ENCODE results near the gene DLGAP4.
"Not testable (repeated sequence)": the region's sequence is repeated elsewhere in the genome, so short reads cannot be mapped to it uniquely, and the experiment has no call there.

DLGAP4 gene

DNA sequence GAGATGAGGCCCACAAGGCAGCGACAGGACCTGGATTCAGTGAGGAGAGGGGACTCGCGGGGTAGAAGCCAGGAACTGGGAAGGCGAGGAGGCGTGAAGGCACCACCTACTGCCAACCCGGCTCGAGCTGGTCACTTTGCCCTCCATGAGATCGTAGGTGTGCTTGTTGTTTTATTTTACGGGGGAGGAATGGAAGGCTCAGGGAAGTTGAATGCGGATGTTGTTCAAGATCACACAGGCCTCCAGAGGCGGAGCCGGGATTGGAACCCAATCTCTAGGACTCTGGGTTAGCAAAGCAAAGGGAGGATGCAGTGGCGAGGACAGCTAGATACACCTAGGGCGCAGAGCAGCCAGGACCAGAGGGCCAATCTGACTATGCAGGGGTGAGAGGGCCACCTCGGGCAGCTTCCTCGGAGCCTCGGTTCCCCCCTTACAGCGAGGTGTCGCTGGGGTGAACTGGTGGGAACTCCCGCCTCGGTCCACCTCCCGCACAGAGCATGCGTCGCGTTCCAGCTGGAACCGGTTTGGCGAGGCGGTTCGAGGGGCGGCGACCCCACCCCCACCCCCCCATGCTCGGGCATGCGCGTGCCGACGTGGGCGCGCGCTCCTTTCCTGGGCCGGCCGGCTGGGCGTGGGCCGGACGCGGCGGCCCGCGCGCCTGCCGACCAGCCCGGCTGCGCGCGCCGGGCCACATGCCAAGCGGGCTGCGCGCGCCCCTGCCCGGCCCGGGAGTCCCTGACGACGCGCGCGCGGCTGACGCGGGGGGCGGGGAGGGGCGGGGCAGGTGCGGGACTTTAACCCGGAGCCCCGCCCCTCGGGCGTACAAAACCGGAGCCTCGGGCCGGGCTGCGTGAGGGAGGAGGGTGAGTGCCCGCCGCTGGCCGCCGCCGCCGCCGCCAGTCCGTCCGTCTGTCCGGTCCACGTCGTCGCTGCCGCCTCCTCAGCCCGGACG lies 154.8 kb downstream of the DLGAP4 start:
- peak; percentile 96 for DNase-seq

DNA sequence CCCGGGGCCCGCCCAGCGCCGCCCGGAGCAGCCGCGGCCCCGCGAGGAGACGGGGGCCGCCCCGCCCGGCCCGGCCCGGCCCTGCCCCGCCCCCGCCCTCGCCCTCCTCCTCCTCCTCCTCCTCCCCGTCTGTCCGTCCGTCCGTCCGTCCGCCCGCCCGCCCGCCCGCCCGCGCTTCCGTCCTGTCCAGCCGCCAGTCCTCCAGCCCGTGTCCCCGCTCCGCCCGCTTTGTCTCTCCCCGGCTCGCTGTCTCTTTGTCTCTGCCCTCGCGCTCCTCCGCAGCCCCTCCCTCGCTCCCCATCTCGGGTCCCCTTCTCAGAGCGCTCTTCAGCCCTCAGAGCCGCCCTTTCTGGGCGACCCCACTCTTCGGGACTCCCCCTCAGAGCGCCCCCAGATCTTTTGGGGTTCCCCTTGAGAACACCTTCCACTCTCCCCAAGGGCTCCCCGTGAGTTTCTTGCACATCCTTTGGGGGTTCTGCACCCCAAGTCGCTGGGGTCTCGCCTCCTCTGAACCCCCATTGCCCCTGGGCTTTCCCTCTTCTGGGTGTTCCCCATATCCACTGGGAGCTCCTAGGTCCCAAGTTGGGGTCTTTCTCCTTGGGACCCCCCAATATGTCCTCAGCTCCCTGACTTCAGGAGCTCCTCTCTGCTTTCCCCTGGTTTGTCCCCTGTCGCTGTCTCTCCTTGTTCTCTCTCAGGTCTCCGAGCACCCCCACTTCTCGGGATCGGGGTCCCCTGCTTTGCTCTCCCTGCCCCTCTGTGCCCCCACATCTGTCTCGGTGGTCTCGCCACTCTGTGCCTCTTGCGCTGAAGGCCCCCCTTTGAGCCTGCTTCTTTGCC lies 155.7 kb downstream of the DLGAP4 start:
- DNase-seq: peak; percentile 65

DNA sequence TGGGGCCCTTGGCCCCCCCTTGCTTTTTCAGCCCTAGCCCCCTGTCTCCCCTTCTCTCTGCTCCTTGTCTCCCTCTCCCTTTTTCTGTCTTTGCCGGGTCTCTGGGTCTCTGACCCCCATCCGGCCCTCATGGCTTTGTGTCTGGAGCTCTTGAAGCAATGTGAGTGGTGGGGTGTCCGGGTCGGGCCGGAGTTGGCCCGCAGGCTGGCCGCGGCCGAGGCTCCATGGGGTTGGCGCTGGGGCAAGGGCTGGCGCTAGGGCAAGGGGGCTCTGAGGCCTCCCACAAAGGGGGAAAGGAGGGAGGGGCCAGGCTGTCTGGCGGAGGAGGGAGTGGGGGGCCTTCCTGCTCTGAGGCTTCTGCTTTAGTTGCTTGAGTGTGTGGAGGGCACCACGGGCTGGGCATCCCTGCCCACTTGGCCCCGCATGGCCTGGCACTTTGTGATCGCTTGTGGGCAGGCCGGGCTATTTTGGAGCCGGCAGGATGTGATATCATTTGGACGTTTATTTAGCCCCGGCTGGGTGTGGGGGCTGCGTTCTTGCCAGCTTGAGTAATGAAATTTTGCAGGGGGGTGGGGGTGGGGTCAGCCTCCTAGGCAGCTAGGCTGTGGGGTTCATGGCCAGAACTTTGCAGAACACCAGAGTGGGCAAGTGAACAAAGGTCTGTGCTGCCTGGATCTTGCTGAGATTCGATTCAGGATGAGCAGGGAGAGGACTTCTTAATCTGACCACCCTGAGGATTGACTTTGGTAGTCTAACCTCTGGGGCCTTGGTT lies 156.5 kb downstream of the DLGAP4 start:
- peak; percentile 58 for DNase-seq

DNA sequence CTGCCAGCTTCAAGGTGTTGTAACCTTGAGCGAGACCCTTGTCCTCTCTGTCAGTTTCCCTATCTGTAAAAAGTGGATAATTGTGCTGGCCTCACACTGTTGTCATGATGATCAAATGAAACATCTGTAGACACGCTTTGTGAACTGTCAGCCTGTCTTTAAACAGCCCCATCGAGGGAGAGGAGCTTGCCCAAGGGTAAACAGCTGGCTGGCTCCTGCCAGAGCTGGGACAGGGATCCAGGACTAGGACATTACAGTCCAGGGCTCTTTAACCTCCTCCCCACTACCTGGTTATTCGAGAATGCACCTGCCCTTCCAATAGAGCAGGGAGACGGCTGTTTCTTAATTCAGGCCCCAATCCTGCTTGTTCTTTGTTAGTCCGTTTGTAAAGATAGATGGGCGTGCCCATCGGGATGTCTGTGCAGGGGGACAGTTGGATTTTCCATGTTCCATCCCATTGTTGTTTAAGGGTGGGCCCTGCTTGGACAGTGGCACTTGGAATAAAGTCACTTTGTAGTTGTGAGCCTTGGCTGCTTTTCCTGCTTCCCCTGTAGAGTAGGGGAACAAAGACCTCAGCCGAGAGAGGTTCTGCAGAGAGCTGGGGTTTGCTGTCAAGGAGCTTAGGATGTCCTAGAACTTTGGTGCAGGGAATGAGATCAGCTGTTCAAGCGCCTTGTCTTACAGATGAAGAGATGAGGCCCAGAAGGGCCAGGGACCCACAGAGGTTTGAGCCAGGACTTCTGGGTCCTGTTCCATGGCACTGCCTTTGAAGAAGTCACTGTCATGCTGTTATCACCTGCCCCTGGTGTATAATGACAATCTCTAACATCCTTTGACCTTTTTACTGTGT lies 157.3 kb downstream of the DLGAP4 start:
- DNase-seq: peak; percentile 26

DNA sequence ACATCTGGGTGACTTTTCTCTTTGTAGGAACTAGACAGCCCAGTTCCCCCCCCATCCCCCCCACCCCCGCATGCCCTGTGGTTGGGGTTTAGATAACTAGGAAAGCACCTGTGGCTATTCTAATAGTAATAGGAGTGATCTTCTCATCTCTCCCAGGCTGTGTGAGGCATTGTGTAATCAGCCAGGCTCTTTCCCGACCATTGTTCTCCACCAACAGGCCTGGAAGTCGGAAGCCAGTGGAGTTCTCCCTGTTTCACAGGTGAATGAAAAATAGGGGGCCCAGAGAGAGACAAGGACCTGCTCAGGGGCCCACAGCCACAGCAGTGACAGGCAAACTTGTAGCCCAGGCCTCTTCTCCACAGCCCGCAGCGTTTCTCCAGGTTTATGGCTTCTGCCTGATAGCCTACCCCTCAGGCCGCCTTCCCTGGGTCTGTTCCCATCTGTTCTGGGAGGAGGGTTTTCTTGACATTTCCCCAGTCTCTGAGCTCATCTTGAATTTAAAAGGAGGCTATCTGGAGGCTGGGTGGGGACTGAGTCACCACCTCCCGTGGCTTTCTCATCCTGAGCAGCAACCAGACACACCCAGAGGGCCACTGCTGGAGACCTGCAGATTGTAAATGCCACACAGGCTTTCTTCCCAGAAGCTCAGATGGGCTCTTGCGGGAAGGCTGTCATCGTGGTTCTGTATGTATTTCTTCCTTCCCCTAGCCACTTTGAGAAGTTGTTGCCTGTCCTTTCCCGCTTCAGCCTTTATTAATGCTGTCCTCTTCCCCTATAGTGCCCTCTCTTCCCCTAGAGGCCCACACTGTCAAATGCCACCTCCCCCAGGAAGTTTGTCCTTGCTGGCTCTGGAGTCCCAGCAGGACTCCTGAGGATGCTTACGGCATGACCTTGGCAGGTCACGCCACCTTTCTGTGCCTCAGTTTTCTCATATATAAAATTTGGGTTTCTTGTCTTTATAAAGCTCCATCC lies 159.3 kb downstream of the DLGAP4 start:
- no peak for DNase-seq

DNA sequence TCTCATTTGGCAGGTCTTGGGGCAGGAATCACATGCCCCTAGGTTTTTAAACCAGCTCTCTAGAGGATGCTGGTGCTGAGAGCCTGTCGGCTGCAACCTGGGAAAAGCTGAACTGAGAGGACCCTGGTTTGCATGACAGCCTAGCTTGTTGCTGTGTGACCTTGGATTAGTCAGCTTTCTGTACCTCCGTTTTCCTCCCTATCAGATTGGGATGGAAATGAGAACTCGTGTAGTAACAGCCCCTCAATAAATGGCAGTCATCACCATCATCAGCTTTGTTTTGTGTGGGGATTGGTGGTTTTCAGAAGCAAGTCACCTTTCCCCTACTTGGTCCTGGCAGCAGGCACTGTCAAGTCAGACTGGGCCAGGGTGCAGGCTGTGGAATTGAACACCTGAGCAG lies 159.9 kb downstream of the DLGAP4 start:
- DNase-seq: no peak

DNA sequence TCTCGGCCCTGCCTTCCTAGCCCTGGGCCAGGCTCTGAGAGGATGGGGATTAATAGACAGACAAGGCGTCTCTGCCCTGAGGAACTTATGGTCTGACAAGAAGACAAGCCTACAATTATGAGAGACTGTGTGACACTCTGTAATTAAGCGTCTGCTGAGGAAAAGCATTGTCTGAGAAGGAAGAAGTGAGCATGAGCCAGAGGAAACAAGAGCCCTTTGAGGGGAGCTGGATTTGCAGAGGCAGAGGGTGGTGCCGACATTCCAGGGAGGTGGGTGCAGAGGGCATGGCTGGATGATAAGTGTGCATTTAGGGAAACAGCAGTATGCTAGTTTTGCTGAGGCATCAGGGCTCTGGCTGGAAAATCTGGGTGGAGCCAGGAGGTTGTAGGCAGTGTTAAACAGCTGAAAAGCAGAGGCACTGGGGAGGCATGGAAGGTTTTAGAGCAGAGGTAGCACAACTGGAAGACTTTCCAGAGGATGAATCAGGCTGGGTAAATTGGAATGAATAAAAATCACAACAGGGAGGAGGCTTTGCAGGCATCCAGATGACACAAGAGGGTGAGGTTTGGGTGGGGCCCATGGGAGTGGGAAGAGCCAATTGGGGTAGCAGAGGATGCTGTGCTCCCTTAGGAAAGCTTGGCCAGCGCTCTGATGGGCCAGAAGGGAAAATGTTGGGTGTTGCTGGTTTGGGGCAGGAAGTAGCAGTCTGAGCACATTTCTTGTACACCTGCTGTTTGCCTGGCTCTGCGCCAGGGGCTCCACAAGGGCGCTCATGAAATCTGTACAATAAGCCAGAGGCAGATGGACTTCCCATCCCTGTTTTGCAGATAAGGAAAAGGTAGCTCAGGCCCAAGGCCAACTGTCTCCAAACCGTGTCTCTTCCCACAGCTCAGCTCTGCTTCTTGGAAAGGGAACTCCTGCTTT lies 161.2 kb downstream of the DLGAP4 start:
- peak; percentile 58 for DNase-seq

DNA sequence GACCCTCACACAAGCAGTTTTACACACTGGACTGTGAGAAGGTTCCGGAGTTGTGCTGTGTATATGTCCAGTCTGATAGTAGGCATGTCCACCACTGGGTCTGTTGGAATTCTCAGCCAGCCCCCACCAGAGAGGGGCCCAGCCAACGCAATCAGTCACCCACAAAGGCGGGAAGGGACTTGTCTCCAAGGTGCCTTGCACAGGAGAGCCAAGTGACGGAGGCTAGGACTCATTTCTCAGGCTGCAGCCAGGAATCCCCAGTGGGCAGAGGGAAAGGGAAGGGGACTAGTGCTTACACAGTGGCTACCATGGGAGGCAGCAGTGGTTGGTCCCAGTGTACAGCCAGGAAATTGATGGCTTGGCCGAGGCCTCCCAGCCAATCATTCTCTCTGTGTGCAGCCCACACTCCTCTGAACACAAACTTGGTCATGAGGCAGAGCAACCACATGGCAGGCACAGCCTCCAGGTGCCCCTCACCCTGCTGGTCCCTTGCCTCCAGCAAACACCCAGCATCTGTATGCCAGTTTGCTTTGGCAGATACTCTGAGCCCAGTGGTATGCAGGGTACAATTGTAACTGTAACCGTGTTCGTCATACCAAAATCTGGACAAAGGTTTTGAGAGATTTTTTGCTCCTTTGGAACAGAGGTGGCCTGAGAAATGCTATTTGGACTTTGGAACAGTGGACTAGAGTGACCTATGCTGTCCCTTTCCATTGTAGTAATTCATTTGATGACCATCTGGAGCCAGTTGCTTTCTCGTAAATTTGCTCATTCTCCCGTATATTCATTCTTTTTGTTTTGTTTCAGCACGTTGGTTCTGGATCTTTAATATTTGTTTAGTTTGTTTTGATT lies 162.2 kb downstream of the DLGAP4 start:
- DNase-seq: peak; percentile 20

DNA sequence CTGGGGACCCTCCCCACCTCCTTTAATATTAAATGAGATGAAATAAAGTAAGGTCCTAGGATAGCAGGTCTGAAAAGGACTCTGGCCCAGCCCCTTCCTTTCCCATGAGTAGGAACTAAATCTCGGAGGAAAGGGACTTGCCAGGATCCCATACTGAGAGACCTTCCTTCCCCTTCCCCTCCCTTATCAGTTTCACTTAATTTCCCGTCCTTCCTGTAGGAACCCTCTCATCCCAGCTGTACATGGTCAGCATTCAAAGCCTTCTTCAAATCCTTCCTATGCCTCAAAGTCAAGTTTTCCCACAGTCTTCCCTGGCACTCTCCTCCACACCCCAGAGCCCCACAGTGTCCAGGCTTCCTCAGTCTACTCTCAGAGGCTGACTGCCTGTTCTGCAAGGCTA lies 163.8 kb downstream of the DLGAP4 start:
- no peak for DNase-seq

DNA sequence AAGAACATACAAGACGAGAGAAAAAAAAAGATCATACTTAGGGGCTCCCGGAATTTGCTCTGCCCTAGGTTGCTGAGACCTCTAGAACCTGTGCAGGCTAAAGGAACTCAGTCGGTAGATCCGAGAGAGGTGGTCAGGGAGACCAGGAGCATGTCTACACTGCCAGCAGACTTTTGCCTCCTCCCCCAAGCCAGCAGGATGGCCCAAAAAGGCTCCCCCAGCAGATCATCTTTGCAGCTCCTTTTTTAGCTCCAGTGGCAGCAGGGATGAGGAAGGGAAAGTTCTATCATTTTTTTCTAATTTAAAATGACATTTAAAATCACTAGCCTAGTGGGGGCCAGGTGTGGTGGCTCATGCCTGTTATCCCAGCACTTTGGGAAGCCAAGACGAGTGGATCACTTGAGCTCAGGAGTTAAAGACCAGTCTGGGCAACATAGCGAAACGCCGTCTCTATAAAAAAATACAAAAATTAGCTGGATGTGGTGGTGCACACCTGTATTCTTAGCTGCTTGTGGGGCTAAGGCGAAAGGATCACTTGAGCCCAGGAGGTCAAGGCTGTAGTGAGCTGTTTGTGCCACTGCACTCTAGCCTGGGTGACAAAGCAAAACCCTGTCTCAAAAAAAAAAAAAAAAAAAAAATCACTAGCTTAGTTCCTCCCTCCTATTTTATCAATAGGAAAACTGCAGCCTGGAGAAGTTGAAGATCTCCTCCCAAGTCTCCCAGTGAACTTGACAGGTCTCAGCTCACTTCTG lies 165.9 kb downstream of the DLGAP4 start:
- DNase-seq: no peak

DNA sequence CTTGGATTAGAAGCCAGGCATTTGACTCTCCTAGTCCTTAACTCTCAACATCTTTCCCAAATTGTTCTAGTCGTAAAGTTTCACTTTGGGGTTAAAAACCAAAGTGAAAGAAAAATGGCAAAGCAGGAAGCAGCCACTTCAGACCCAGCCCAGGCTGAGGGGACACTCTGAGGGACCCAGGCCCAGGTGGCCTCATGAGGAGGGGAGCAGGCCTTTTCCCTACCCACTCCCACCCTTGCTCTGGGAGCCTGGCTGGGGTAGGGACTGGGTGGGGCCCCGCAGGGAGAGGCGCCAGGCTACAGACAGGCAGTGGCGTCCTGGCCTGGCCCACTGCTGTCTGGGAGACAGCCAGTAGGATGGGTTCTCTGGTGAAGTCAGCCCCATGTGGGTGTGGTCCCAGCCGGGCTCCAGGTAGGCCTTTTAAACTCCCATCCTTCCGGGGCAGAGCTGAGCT lies 166.5 kb downstream of the DLGAP4 start:
- no peak for DNase-seq

DNA sequence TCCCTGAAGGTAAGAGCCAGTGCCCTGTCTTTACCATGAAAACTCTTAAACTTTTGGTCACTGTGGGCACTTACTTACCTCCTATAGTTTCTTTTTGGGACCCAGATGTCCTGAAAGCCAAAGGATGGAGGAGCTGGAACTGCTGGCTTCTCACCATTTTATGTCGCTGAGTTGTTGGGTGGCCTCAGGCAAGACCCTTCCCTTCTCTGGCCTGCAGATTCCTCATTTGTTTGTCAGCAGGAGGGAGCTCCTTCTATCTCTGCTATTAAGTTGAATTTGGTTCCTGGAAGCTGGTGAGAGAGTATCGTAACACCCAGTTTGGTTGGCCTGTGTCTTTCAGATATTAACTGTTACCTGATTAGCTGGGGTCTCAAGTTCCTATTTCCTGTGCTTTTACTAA lies 167.0 kb downstream of the DLGAP4 start:
- no peak for DNase-seq

DNA sequence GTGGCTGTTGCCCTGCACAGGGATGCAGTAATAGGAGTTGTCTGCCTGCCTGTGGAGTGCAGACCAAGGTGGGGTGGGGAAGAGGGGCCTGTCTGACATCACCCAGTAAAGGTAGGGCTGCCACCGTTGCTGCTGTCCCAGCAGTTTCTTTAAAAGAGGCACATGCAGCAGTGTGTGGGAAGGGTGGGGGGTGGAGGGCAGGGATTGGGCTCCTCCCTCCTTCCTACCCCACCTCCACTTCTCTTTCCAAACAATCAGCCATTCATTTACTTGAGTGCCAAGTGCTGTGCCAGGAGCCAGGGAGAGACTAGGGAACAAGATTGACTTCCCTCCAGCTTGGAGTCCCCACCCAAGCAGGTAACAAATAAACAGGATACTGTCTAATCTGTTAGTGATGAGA lies 168.4 kb downstream of the DLGAP4 start:
- no peak for DNase-seq

DNA sequence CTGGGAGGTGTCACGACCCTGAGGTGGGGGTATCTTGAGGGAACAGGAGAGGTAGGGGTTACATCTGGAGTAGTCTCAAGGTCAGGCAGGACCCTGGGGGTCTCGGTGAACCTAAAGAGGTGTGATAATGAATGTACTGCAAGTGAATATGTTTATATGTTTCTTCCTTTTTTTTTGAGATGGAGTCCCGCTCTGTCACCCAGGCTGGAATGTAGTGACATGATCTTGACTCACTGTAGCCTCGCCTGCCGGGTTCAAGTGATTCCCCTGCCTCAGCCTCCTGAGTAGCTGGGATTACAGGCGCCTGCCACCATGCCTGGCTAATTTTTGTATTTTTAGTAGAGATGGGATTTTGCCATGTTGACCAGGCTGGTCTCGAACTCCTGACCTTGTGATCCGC lies 168.9 kb downstream of the DLGAP4 start:
- DNase-seq: not testable (repeated sequence)

DNA sequence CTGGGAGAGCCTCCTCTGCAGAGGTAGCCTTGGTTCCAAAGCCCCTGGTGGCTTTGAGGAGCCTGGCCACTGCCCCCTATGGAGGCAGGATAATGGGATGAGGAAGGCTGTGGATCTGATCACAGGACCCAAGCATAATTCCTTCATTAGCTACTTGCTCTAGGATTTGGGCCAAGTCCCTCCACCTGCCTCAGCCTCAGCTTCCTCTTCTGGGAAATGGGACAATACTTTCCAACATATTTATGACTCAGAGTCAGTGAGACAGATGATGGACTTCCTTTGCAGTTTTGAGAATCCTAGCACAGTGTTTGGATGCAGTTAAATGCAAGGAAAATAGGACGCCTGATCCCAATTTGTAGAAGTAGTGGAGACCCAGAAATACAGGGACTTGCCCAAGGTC lies 171.3 kb downstream of the DLGAP4 start:
- DNase-seq: no peak

DNA sequence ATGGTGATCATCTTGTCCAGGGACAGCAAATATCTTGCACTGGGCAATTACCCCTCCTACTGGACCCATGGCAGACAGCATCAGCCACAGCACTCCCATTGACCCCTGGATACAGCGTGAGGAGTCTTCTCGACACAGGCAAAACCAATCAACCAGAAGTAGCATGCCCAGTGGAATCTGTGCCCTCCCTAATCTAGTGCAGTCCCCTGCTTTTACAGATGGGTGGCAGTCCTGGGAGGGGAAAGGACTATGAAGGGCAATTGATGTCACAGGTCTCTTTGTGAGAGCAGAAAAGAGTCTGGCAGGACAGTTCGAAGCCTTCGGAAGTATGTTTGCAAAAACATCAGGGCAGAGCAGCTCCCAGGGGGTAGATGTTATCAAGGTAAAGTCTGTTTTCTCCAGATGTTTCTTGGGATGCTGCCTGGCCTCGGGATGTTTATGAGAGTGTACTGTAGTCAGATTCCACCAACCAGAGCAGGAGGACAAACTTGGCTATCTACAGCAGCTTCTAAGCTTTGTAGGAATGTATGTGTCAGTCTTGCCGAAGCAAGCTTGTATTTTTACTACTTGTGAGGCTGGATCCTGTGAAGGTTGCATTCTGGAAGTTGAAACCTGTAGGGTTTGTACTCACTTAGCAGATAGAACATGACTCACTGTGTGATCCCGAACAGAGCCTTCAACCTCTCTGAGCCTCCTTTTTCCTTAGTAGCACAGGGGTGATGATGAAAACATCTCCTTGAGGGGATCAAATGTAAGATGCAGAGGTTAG lies 172.2 kb downstream of the DLGAP4 start:
- DNase-seq: no peak

DNA sequence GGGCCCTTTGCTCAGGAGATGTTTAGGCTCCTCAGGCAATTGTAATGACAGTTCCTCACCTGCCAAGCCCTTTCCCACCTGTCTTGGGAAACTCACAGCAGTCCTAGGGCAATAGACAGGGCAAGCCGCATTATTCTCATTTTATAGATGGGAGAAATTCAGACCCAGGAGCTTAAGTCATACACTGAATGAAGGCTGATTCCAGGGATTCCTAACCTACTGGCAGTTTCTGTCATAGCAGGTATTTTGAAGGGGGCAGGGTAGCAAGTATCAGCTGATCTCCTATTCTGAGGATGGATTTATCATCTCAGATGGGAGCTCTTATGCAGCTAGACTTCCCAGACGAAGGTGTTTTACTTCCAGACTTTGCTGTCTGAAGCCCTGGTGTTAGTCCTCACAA lies 173.8 kb downstream of the DLGAP4 start:
- DNase-seq: no peak
